ENCODE measurements around the gene RECK.
"Not testable (repeated sequence)": the region's sequence is repeated elsewhere in the genome, so short reads cannot be mapped to it uniquely, and the experiment has no call there.

Gene RECK, protein sequence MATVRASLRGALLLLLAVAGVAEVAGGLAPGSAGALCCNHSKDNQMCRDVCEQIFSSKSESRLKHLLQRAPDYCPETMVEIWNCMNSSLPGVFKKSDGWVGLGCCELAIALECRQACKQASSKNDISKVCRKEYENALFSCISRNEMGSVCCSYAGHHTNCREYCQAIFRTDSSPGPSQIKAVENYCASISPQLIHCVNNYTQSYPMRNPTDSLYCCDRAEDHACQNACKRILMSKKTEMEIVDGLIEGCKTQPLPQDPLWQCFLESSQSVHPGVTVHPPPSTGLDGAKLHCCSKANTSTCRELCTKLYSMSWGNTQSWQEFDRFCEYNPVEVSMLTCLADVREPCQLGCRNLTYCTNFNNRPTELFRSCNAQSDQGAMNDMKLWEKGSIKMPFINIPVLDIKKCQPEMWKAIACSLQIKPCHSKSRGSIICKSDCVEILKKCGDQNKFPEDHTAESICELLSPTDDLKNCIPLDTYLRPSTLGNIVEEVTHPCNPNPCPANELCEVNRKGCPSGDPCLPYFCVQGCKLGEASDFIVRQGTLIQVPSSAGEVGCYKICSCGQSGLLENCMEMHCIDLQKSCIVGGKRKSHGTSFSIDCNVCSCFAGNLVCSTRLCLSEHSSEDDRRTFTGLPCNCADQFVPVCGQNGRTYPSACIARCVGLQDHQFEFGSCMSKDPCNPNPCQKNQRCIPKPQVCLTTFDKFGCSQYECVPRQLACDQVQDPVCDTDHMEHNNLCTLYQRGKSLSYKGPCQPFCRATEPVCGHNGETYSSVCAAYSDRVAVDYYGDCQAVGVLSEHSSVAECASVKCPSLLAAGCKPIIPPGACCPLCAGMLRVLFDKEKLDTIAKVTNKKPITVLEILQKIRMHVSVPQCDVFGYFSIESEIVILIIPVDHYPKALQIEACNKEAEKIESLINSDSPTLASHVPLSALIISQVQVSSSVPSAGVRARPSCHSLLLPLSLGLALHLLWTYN

DNA sequence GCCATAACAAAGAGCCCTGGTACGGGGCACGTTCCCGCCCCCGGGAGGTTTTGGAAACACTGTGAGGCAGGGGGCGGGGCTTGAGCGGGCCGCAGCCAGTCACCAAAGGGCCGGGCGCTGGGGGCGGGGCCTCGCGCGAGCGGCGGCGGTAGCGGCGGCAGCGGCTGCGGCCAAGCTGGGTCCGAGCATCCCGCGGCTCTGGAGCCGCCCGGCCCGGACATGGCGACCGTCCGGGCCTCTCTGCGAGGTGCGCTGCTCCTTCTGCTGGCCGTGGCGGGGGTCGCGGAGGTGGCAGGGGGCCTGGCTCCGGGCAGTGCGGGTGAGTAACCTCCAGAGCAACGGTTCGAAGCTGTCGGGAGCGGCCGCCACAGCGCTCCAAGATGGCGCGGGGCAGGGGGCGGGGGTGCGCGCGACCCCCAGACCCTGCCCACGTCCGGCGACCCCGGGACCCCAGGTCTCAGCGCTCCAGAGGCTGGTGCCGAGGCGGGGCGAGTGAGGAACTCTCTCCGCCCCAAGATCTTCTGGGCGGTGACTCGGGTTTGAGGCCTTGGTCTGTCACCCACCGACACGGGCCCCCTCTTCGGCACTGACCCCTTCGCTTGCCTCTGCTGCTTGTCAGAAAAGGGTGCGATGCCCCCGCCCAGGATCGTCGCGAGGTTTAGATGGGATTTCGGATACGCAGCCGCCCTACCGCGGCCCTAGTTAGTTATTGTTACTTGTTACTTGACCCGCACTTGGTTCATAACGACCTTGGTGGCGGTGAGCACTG, at the start of gene RECK:
RECK (plus strand) TSS at position 134 of the 769 bp plus-strand sequence; CDS start at position 220, 86 bp downstream.
- no peak for TF ChIP-seq ZNF274 (IDR thresholded peaks at IDR 0.05; ENCODE audit: low read depth, low read length)
- peak within 1 kb of the TSS; percentile 65; the same call in 1 of the 2 replicates for H3K4me3 ChIP-seq (ENCODE audit: low read length)

DNA sequence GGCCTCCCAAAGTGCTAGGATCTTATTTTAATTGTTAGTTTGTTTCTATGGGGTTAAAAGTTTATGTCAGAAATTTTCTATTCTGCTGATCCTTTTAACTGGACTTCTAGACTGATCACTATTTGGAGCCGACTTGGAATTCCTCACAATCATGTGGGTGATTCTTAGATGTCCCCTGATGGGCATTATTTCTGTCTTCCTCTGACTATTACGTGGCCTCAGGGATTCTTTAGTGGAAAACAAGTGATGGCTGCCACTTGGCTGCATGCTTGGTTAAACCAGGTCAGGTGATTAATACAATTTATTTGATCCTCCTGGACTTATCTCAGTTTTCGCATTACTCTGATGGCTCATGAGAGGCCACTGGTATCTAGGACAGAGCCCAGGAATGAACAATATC, 46.6 kb upstream of the RECK start:
- no peak overlapping the region for H3K4me3 ChIP-seq (ENCODE audit: low read length)
- TF ChIP-seq ZNF274 (IDR thresholded peaks at IDR 0.05; ENCODE audit: low read depth, low read length) = no peak

DNA sequence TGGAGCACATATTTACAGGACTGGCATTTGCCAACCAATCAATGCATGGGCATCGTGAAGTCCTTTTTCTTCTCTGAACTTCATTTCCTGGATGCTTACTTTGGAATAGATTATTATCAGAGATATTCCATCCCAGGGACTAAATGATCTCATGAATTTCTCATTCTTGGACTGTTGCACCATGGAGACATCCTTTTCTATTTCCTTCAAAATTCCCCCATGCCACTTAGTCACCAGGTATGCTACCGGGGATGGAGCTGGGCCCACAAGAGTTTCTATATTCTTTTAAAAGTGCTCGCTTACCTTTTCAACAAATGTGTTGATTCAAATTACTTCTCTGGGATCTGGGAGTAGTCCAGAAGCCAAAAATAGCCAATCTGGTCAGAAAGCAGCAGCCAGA, 43.6 kb upstream of the RECK start:
- H3K4me3 ChIP-seq (ENCODE audit: low read length) = not testable (repeated sequence)

DNA sequence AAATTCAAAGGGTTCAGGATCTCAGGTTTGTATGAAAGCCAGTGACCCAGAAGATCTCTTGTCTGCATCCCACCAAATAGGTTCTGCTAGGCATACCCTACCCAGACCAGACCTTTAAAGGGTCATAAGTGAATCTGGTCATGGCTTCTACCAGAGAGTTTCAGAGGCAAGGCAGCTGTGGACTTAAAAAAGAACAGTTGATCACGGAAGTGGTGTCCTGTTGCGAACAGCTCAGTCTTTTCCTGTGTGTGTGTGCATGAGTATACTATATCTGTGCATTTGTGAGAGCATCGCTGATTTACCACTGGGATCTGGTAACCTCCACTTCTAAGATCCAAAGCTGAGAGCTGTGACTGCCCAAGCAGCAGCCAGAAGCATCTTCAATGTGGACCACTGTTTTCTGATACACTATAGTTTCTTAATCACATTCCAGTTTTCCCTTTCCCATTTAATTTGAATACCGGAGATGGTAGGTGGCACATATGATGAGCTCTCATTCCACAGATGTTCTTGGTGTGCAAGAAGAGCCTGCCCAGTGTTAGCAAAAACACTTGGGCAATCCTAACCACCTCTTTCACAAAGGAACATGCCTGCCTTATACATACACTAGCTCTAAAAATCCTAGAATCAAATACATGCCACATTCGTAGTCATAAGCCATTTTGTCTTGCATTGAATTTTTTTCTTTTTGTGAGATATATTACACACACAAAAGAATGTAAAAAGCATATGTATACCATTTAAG, 42.6 kb upstream of the RECK start:
- TF ChIP-seq ZNF274 (IDR thresholded peaks at IDR 0.05; ENCODE audit: low read depth, low read length) = no peak
- no peak overlapping the region for H3K4me3 ChIP-seq (ENCODE audit: low read length)

DNA sequence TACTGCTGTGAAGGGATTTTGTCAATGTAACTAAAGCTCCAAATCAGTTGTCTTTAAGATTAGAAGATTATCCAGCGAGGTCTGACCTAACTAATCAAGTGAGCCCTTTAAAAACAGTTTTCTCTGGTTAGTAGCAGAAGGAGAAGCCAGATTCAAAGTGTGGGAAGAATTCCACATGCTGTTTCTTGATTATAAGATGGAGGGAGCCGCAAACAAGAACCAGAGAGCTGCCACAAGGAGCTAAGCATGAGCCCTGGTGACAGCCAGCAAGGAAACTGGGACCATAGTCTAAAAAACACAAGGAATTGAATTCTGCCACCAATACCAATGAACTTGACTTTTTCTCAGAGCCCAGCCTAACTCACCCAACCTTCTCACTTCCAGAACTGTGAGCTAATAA, 41.8 kb upstream of the RECK start:
- no peak overlapping the region for H3K4me3 ChIP-seq (ENCODE audit: low read length)
- no peak for TF ChIP-seq ZNF274 (IDR thresholded peaks at IDR 0.05; ENCODE audit: low read depth, low read length)

DNA sequence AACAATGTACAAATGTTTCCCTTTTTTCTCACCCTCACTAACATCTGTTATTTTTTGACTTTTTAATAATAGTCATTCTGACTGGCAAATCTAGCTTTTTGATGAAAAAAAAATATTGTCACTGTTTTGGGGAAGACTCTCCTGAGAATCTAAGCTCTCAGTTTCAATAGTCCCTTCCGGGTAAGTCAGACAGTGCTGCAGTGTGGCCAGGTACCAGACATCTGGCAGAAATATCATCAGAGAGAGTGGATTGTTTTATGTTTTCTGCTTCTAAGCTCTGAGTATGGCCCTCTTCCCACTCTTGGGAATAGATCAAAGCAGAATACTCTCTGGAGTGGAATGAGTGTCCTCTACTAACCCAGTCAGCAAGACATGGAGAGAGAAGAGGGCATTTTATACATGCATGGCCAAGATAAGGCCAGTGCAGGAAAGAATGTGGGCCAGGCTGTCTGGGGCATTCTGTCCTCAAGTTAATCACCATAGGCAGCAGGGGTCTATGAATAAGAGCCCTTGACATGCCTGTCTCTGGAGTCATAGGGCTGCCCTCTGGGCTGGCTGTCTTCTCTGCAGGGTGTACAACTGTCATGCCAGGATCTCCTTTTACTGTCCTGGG, 40.2 kb upstream of the RECK start:
- TF ChIP-seq ZNF274 (IDR thresholded peaks at IDR 0.05; ENCODE audit: low read depth, low read length) = no peak
- H3K4me3 ChIP-seq (ENCODE audit: low read length) = no peak overlapping the region

DNA sequence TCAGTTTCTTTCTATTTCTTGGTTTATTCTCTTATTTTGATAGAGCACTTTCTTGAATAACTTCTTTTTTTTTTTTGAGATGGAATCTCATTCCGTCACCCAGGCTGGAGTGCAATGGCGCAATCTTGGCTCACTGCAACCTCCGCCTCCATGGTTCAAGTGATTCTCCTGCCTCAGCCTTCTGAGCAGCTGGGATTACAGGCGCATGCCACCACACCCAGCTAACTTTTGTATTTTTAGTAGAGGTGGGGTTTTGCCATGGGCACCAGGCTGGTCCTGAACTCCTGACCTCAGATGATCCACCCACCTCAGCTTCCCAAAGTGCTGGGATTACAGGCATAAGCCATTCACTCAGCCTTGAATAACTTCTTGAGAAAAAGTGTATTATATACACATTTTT, 39.7 kb upstream of the RECK start:
- H3K4me3 ChIP-seq (ENCODE audit: low read length) = not testable (repeated sequence)

DNA sequence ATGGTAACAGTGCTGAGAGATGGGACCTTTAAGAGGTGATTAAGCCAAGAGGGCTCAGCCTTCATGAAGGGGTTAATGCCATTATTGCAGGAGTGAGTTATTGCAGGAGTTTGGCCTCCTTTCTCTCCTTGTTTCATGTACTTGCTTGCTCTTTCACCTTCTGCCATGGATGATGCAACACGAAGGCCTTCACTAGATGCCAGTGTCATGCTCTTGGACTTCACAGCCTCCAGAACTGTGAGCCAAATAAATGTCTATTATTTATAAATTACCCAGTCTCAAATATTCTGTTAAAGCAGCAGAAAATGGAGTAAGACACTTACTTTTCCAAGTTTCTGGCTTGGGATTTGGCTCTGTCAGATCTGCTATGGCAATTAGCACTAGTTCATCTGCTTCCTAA, 38.4 kb upstream of the RECK start:
- no peak overlapping the region for H3K4me3 ChIP-seq (ENCODE audit: low read length)
- no peak for TF ChIP-seq ZNF274 (IDR thresholded peaks at IDR 0.05; ENCODE audit: low read depth, low read length)

DNA sequence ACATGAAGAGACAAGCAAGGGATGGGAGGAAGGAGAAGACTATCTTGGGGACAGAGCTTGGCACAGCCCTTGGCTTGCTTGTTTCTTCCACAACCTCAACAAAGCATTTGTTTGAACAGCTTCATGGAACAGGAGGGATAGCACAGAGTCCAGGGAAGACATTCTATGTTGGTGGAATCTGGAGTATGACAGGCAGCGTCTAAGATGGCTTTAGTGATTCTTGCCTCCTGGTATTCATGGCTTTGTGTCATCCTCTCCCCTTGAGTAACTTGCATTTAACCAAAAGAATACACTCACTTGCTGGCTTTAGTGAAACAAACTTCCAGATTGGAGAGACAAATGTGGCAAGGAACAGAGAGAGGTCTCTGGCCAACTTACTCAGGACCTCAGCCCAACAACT, 30.8 kb upstream of the RECK start:
- no peak for TF ChIP-seq ZNF274 (IDR thresholded peaks at IDR 0.05; ENCODE audit: low read depth, low read length)
- H3K4me3 ChIP-seq (ENCODE audit: low read length) = no peak overlapping the region

DNA sequence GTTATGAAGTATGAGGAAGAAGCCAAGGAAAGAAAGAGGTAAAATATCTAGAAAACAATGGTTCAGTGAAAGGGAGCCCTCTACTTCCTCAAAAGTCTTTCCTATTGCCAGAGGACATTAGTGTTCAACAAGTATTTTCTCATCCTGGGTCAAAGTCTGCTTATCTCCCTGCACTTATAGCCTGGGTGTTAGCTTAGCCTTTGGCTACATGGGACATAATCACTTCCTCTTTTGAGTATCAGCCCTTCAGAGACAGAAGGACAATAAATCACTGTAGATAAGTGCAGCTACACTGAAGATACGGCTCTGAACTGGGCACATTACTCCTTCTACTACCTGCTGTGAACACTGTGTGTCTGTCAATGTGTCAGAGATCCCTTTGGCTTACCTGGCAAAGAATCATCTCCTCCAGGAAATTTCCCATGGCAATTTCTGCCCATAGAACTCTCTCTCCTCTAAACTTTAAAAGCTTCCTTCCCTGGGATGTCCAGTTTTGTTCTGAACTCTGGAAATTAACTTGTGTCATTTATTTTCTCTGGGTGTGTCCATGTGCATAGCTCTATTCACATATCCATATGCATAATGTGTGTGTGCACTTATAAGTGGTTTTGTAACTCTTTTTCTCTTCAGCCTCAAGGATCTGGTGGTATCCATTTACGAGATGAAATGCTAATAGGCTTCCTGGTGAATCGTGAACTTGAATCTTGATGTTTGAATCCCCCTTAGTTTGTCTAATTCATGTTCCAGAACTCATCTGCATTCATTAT, 30.0 kb upstream of the RECK start:
- no peak for TF ChIP-seq ZNF274 (IDR thresholded peaks at IDR 0.05; ENCODE audit: low read depth, low read length)
- no peak overlapping the region for H3K4me3 ChIP-seq (ENCODE audit: low read length)

DNA sequence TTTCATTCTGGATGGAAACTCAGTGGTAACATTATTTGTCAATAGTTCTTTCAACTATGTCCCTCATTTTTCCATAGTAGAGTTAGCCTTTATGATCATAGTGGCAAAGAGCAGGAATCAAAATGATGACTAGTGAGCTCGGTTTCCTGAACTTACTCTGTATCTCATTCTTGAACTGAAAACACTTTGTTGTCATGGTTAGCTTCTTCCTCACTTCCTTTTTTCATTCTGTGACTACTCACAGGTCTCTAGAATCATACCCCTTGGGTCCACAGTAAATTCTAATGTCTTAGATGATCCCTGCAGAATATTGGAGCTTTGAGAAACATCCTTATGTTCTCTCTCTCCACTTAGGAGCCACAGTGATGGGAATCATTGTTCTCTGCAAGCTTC, 29.4 kb upstream of the RECK start:
- H3K4me3 ChIP-seq (ENCODE audit: low read length) = no peak overlapping the region
- no peak for TF ChIP-seq ZNF274 (IDR thresholded peaks at IDR 0.05; ENCODE audit: low read depth, low read length)

DNA sequence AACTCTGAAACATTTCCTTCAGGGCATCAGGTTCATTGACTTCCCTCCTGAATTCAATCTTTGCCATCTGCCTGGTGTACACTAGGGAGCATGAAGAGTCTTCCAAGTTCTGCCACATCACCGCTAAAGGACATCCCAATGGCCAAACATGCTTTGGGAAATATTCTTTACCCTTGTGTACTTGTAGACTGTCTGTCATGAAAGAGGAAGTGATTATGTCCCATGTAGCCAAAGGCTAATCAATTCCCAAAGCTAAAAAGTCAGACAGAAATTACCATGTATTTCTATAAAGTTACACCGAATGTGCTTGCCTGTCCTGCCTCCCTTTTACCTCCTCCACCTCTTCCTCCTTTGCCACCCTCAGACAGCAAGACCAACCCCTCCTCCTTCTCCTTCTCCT, 28.9 kb upstream of the RECK start:
- no peak overlapping the region for H3K4me3 ChIP-seq (ENCODE audit: low read length)
- TF ChIP-seq ZNF274 (IDR thresholded peaks at IDR 0.05; ENCODE audit: low read depth, low read length) = no peak
